ENCODE results near the gene ATP9A. TPM values are rescaled to one million over a fixed set of nuclear protein-coding genes. Genes with fewer than 3 reads are reported as not detected.
"Not testable (repeated sequence)": the region's sequence is repeated elsewhere in the genome, so short reads cannot be mapped to it uniquely, and the experiment has no call there.

The ATP9A gene
- polyA plus RNA-seq, 1 of the 3 experiments (the other 2 are of a cell fraction): 11.0 TPM

DNA sequence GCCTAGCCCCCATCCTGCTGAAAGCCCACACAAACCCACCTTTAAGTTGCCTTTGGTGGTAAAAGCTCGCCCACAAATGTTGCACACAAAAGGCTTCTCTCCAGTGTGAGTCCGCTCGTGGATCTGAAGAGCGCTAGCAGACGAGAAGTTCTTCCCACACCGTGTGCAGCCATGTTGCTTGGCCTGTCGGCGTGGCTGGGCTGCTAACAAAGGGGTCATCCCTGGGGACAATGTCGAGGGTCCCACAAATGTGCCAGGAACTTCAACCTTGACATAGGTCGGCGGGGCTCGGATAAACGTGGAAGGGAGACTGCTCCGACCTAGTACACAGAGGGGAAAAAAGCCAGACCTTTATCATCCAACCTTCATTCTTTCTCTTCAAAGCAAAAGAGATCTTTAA lies 20.6 kb upstream of the ATP9A start (continued):
- TF ChIP-seq, protein P1, sequence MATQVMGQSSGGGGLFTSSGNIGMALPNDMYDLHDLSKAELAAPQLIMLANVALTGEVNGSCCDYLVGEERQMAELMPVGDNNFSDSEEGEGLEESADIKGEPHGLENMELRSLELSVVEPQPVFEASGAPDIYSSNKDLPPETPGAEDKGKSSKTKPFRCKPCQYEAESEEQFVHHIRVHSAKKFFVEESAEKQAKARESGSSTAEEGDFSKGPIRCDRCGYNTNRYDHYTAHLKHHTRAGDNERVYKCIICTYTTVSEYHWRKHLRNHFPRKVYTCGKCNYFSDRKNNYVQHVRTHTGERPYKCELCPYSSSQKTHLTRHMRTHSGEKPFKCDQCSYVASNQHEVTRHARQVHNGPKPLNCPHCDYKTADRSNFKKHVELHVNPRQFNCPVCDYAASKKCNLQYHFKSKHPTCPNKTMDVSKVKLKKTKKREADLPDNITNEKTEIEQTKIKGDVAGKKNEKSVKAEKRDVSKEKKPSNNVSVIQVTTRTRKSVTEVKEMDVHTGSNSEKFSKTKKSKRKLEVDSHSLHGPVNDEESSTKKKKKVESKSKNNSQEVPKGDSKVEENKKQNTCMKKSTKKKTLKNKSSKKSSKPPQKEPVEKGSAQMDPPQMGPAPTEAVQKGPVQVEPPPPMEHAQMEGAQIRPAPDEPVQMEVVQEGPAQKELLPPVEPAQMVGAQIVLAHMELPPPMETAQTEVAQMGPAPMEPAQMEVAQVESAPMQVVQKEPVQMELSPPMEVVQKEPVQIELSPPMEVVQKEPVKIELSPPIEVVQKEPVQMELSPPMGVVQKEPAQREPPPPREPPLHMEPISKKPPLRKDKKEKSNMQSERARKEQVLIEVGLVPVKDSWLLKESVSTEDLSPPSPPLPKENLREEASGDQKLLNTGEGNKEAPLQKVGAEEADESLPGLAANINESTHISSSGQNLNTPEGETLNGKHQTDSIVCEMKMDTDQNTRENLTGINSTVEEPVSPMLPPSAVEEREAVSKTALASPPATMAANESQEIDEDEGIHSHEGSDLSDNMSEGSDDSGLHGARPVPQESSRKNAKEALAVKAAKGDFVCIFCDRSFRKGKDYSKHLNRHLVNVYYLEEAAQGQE (IDR thresholded peaks at IDR 0.05; ENCODE audit: low read depth, low read length): no peak
- no peak for TF ChIP-seq NRF1 (IDR thresholded peaks at IDR 0.05; ENCODE audit: low read depth, low read length)

DNA sequence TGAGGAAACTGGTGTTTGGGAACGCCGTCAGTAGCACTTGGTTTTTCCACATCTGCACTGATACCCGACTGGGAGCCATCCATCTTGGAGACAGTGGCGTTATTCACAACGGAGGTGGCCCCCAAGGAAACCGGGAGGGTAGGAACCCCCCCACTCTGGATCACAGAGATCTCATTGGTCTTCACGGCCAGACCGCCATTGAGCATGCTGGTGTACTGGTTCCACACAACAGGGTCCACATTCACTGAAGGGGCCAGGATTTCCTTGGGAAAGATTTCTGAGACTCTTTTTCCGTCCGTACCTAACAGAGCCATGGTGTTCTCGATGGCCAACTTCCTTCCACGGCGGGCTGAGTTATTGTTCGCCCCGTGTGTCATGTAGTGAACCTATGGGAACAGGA lies 16.1 kb upstream of the ATP9A start:
- TF ChIP-seq, protein P2, sequence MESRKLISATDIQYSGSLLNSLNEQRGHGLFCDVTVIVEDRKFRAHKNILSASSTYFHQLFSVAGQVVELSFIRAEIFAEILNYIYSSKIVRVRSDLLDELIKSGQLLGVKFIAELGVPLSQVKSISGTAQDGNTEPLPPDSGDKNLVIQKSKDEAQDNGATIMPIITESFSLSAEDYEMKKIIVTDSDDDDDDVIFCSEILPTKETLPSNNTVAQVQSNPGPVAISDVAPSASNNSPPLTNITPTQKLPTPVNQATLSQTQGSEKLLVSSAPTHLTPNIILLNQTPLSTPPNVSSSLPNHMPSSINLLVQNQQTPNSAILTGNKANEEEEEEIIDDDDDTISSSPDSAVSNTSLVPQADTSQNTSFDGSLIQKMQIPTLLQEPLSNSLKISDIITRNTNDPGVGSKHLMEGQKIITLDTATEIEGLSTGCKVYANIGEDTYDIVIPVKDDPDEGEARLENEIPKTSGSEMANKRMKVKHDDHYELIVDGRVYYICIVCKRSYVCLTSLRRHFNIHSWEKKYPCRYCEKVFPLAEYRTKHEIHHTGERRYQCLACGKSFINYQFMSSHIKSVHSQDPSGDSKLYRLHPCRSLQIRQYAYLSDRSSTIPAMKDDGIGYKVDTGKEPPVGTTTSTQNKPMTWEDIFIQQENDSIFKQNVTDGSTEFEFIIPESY (IDR thresholded peaks at IDR 0.05; ENCODE audit: borderline replicate concordance, low read depth): no peak
- TF ChIP-seq SMC3 (IDR thresholded peaks at IDR 0.05; ENCODE audit: low read depth, low read length) (no peak), RXRA (IDR thresholded peaks at IDR 0.05; ENCODE audit: borderline replicate concordance, low read depth) (no peak), MXI1 (IDR thresholded peaks at IDR 0.05; ENCODE audit: low read depth, low read length) (no peak), TCF12 (IDR thresholded peaks at IDR 0.05) (no peak), GABPA (IDR thresholded peaks at IDR 0.05; ENCODE audit: low read depth) (no peak), NFIC (IDR thresholded peaks at IDR 0.05; ENCODE audit: borderline replicate concordance) (no peak), NRF1 (IDR thresholded peaks at IDR 0.05; ENCODE audit: low read depth, low read length) (no peak), POLR2AphosphoS5 (IDR thresholded peaks at IDR 0.05; ENCODE audit: low read depth, low read length) (no peak), EP300 (IDR thresholded peaks at IDR 0.05; ENCODE audit: borderline replicate concordance in 1 of 2, low read depth in 1 of 2, low read length in 1 of 2) (no peak), RFX5 (IDR thresholded peaks at IDR 0.05; ENCODE audit: low read length) (no peak), FOSL2 (IDR thresholded peaks at IDR 0.05; ENCODE audit: borderline replicate concordance, low read depth) (no peak), MEF2A (IDR thresholded peaks at IDR 0.05; ENCODE audit: borderline replicate concordance, low read depth) (no peak), FOXM1 (IDR thresholded peaks at IDR 0.05; ENCODE audit: low read depth) (no peak), RCOR1 (IDR thresholded peaks at IDR 0.05; ENCODE audit: low read length) (no peak)
- TF ChIP-seq, protein P3, sequence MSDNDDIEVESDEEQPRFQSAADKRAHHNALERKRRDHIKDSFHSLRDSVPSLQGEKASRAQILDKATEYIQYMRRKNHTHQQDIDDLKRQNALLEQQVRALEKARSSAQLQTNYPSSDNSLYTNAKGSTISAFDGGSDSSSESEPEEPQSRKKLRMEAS (IDR thresholded peaks at IDR 0.05; ENCODE audit: low read depth): no peak
- Histone ChIP-seq H2AFZ (ENCODE audit: low read depth) (no peak overlapping the region), H3F3A (replicated peaks; ENCODE audit: insufficient read depth) (no peaks in the 10 kb centered on the region), H3K27ac (ENCODE audit: low read depth in 2 of 2, low read length in 1 of 2) (no peak overlapping the region), H3K36me3 (replicated peaks in 1 of 2; ENCODE audit: control insufficient read depth in 1 of 2, insufficient read depth in 2 of 2, low read length in 1 of 2) (no peaks in the 10 kb centered on the region), H4K20me1 (ENCODE audit: insufficient read depth) (no peaks in the 10 kb centered on the region), H3K4me3 (ENCODE audit: low read depth in 2 of 2, low read length in 1 of 2) (no peak overlapping the region), H3K4me2 (no peak overlapping the region), H3K4me1 (ENCODE audit: control insufficient read depth in 1 of 2, insufficient read depth in 2 of 2, low read depth in 1 of 2, low read length in 1 of 2) (no peaks in the 10 kb centered on the region), H3K27me3 (ENCODE audit: insufficient read depth) (no peaks in the 10 kb centered on the region), H3K79me2 (ENCODE audit: insufficient read depth) (no peaks in the 10 kb centered on the region), H3K9me3 (no peaks in the 10 kb centered on the region), H3K9ac (no peak overlapping the region), H3K9me2 (no peaks in the 10 kb centered on the region)
- ChIA-PET POLR2A (no interaction called here), CTCF (interaction anchor here (0.6 to 3.3 kb wide), 2 partner anchors 15 to 215 kb away, joined by 3 to 17 read pairs; no protein-coding TSS in a partner anchor)
- no peak for DNase-seq
- WGBS (ENCODE audit: low lambda C conversion rate): 92% methylated on average over 11 of the region's 15 CpGs

DNA sequence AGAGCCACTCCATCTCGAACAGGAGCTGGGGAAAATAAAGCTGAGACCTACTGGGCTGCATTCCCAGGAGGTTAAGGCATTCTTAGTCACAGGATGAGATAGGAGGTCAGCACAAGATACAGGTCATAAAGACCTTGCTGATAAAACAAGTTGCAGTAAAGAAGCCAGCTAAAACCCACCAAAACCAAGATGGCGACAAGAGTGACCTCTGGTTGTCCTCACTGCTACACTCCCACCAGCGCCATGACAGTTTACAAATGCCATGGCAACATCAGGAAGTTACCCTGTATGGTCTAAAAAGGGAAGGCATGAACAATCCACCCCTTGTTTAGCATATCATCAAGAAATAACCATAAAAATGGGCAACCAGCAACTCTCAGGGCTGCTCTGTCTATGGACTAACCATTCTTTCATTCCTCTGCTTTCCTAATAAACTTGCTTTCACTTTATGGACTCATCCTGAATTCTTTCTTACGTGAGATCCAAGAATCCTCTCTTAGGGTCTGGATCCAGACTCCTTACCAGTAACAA lies 10.1 kb upstream of the ATP9A start:
- H2AFZ ChIP-seq (ENCODE audit: low read depth); H3K27me3 ChIP-seq (ENCODE audit: insufficient read depth); H3K4me2 ChIP-seq; H3K36me3 ChIP-seq (replicated peaks in 1 of 2; ENCODE audit: control insufficient read depth in 1 of 2, insufficient read depth in 2 of 2, low read length in 1 of 2); H3K4me1 ChIP-seq (ENCODE audit: control insufficient read depth in 1 of 2, insufficient read depth in 2 of 2, low read depth in 1 of 2, low read length in 1 of 2); H4K20me1 ChIP-seq (ENCODE audit: insufficient read depth); H3K4me3 ChIP-seq (ENCODE audit: low read depth in 2 of 2, low read length in 1 of 2); POLR2A ChIA-PET; DNase-seq; H3K27ac ChIP-seq (ENCODE audit: low read depth in 2 of 2, low read length in 1 of 2); H3K79me2 ChIP-seq (ENCODE audit: insufficient read depth); H3K9me2 ChIP-seq; H3K9ac ChIP-seq; H3F3A ChIP-seq (replicated peaks; ENCODE audit: insufficient read depth); H3K9me3 ChIP-seq: not testable (repeated sequence)
- 88% methylated on average over 4 of the region's 4 CpGs for WGBS (ENCODE audit: low lambda C conversion rate)
- CTCF ChIA-PET: interaction anchor here (1.2 to 1.5 kb wide), 2 partner anchors 22 to 188 kb away, joined by 3 to 5 read pairs; no protein-coding TSS in a partner anchor
